ENCODE measurements around the gene MAML1.

Gene MAML1

DNA sequence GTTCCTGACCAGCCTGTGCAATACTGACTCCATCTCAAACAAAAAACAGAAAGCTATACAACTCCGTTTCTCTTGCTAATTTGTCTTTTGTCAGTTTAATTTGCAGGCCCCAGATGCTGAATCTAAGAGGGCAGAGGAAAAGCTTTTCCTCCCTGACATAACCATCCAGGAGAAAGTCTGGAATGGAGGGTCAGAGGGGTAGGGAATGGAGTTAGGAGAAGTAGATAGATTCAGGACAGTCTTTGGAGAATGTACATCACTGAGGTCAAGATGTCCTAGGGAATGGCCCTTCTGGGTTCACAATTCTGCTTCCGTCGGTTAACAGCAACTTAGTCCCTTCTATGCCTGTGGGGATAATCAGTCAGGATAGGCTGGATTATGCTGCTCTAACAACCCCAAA, 81.5 kb downstream of the MAML1 start:
- DNase-seq (ENCODE audit: low read depth in 1 of 2, low spot score in 1 of 2) = no peak
- in situ Hi-C loops (cut with HindIII; ENCODE audit: low pct_unique_long_range_greater_than_20kb, low sequenced_read_pairs) = no loop called here
- TF ChIP-seq JUND (IDR thresholded peaks at IDR 0.05; ENCODE audit: low read depth) = no peak

DNA sequence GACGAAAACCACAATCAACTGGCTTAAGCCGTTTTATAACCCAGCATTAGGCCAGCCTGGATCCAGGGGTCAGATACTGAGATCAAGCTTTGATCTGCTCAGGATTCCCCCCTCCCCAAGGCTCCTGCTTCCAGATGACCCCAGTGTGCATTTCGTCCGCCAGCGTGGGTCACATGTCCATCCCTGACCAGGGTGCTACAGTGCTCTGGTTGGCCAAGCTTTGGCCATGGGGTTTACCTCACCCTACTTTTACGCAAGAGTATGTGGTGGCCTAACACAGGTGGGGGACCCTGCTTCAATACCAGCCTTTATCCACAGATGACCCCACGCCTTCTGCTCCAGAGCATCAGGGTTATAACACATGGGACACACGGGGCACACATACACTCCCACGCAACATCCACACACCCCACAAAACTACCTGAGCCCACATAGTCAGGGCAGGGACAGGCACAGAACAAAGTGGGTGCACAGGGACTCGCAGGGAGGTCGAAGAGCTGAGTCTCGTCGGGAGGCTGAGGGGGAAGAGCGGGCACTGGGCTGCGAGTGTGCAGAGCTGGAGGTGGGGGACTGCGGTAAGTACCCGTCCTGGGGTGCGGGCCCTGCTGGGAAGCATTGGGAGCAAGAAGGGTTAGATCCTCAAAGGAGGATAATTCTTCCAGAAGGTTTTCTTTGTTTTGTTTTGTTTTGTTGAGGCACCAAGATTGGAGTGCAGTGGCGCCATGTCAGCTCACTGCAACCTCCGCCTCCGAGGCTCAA, 83.0 kb downstream of the MAML1 start:
- no peak for TF ChIP-seq JUND (IDR thresholded peaks at IDR 0.05; ENCODE audit: low read depth)
- in situ Hi-C loops (cut with HindIII; ENCODE audit: low pct_unique_long_range_greater_than_20kb, low sequenced_read_pairs) = no loop called here
- no peak for DNase-seq (ENCODE audit: low read depth in 1 of 2, low spot score in 1 of 2)

DNA sequence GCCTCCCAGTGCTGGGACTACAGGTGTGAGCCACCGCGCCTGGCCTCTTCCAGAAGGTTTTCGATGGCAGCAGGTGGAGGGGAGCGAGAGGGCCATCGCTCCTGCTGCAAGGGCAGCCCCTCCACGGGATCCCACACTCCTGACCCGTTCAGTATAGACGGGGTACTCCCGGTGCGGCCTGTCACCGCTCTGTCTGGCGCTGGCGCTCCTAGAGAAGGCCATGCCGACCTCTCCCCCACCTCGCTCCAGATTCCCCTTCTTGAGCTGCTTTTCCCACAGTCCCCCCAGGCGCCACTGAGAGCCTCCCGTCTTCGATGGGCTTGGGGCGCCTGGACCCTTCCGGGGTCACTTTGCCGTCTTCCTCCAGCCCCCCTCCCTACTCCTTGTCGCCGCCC, 83.8 kb downstream of the MAML1 start:
- no peak for TF ChIP-seq JUND (IDR thresholded peaks at IDR 0.05; ENCODE audit: low read depth)
- no peak for DNase-seq (ENCODE audit: low read depth in 1 of 2, low spot score in 1 of 2)
- in situ Hi-C loops (cut with HindIII; ENCODE audit: low pct_unique_long_range_greater_than_20kb, low sequenced_read_pairs) = no loop called here

DNA sequence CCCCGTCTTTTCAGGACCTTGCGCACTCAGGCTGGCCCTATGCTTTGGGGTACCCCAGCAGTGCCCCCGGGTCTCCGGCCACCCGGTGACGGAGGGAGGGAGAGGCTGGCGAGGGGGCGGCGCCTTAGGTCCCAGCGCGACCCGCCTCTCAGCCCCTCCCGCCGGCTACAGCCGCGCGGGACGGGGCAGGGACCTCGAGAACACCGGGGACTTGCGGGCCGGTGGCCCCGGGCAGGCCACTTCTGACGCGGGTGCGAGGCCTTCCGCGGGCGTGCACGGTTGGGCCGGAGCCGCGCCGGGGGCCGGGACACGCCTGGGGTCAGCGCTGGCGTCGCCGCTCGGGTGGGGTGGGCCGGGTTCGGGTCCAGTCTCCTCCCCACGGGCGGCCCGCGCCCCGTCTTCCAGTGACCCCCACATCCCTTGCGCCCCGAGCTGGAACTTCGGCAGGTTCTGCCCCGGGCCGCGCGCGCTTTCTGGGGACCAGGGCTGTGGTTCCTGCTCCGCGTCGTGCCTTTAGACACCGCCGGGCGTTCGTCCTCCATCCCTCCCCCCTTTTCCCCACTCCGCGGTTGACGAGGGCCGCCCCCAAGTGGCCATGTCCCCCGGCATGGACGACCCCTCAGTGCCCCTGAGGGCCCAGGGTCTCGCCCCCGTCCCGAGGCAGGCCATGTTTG, 84.3 kb downstream of the MAML1 start:
- DNase-seq (ENCODE audit: low read depth in 1 of 2, low spot score in 1 of 2) = no peak
- no peak for TF ChIP-seq JUND (IDR thresholded peaks at IDR 0.05; ENCODE audit: low read depth)
- in situ Hi-C loops (cut with HindIII; ENCODE audit: low pct_unique_long_range_greater_than_20kb, low sequenced_read_pairs) = no loop called here

DNA sequence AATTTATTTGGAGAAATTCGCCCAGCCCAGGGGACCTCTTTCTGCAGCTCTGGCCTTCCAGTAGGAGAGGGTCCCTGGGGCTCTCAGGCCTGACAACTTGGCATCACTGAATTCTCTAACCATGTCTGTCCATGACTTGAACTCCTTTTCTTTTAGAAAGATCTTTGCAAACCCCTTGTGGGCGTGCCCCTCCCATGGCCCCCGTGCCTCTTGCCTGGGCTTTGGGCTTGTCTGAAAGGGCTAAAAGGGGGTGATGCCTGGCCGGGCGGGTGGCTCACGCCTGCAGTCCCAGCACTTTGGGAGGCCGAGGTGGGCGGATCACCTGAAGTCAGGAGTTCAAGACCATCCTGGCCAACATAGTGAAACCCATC, 84.8 kb downstream of the MAML1 start:
- TF ChIP-seq JUND (IDR thresholded peaks at IDR 0.05; ENCODE audit: low read depth) = no peak
- in situ Hi-C loops (cut with HindIII; ENCODE audit: low pct_unique_long_range_greater_than_20kb, low sequenced_read_pairs) = no loop called here
- DNase-seq (ENCODE audit: low read depth in 1 of 2, low spot score in 1 of 2) = no peak

DNA sequence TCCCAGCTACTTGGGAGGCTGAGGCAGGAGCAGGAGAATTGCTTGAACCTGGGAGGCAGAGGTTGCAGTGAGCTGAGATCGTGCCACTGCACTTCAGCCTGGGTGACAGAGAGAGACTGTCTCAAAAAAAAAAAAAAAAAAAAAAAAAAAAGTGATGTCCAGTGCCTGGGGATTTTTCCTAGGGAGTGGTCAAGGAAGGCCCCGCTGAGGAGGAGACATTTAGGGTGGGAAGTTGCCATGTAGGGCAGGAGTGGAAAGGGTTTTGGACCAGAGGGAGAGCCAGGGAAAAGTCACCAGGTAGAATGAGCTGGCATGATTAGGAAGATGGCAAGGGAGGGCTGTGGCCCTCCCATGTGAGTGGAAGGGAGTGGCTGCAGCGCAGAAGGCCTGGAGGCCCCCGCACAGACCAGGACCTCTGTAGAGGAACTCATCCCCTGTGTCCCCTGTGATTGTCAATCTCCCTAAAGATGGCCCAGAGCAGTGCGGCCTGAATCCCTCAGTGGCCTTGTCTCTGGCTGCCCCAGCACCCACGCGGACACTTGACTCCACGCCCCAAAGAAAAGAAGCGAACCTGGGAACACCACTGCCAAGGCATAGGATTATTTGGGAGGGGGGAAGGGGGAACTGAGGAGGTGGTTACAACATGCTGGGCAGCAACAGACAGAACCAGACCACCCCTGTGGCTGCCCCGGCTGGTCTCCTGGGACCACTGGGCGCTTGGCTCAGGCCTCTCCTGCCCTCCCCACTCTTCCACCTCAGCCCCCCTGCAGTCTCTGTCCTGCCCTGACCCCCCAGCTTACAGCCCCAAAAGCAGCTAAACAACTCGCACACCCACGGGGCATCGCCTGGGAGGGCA, 85.5 kb downstream of the MAML1 start:
- in situ Hi-C loops (cut with HindIII; ENCODE audit: low pct_unique_long_range_greater_than_20kb, low sequenced_read_pairs) = no loop called here
- no peak for TF ChIP-seq JUND (IDR thresholded peaks at IDR 0.05; ENCODE audit: low read depth)
- no peak for DNase-seq (ENCODE audit: low read depth in 1 of 2, low spot score in 1 of 2)

DNA sequence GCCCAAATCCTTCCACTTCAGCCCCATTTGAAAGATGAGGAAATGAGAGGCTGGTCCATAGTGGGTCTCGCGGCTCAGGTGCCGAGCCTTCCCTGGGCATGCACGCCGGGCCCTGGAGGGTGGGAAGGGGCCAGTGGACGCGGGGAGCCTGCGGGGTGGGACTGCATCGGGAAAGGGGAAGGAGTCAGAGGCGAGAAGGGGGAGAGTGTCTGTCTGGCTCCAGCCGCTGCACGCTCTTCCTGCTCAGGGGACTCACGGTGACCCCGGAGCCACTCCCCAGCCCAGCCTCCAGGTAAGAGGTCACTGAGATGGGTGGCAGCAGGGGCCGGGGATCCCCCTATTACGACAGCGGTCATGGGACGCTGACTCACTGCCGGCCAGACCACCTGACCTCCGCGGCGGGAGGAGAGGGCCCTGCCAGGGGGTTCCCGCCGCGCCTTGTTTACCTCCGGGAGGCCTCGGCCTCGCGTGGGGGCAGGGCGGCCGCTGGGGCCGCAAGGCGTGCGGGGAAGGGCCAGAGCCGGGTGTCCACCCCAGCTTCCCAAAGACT, 86.2 kb downstream of the MAML1 start:
- in situ Hi-C loops (cut with HindIII; ENCODE audit: low pct_unique_long_range_greater_than_20kb, low sequenced_read_pairs) = no loop called here
- peak; percentile 52; the same call in 1 of the 2 replicates for TF ChIP-seq JUND (IDR thresholded peaks at IDR 0.05; ENCODE audit: low read depth)
- peak; percentile 78 to 83 for DNase-seq (ENCODE audit: low read depth in 1 of 2, low spot score in 1 of 2)

DNA sequence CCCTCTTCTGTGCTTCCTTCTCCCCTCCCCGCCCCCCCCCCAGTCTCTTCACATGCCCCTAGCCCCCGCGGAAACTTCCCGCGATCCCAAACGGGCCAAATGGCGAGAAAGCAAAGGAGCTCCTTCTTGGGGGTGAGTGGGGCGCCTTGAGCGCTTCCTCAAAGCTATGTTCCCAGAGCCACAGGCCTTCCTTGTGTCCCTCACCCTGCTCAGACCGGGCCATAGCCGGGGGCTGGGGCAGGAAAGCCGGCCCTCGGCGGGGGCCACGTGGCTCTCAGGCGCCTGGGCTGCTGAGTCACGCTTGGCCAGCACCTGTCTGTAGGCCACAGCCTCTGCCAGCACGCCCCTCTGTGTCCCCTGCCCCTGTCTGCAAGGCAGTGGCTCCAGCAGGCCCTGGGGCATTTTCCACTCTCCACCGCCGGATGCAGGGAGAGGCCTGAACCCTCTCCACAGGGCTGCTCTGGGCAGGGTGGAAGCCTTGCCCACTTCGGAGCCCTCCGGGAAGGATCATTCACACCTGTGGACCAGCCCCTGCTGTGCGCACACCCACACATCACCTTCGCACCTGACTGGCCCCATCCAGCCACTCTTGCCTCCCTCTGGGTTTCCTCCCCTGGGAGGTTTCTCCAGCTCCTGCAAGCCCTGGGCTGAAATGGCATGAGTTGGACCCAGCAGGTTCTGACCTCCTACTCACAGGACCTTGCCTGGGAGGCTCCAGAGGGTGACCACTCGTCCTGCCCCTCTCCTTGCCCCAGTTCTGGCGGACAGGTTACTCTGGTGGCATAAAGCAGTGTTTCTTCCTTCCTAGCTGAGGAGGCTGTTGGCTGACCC, 86.9 kb downstream of the MAML1 start:
- TF ChIP-seq JUND (IDR thresholded peaks at IDR 0.05; ENCODE audit: low read depth) = no peak
- DNase-seq (ENCODE audit: low read depth in 1 of 2, low spot score in 1 of 2) = peak in 1 of 2 experiments; percentile 68

DNA sequence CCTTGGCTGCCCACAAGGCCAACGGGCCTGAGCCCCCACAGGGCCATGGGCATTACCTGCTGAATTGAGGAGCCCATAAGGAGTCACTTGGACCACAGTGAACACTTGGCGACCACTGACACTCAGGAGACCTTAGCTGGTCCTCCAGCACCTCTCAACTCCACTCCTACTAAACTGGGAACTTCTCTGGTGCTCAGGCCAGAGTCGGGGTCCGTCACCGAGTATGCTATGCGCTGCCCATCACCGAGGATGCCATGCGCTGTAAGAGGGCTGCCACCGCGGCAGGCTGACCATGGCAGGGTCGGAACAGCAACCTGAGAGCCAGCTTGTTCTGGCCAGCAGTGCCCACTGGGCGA, 87.5 kb downstream of the MAML1 start:
- in situ Hi-C loops (cut with HindIII; ENCODE audit: low pct_unique_long_range_greater_than_20kb, low sequenced_read_pairs) = no loop called here
- DNase-seq (ENCODE audit: low read depth in 1 of 2, low spot score in 1 of 2) = no peak
- no peak for TF ChIP-seq JUND (IDR thresholded peaks at IDR 0.05; ENCODE audit: low read depth)

More for the DNA sequence above, 86.9 kb downstream of the MAML1 start:
- in situ Hi-C loops (cut with HindIII; ENCODE audit: low pct_unique_long_range_greater_than_20kb, low sequenced_read_pairs) = no loop called here

DNA sequence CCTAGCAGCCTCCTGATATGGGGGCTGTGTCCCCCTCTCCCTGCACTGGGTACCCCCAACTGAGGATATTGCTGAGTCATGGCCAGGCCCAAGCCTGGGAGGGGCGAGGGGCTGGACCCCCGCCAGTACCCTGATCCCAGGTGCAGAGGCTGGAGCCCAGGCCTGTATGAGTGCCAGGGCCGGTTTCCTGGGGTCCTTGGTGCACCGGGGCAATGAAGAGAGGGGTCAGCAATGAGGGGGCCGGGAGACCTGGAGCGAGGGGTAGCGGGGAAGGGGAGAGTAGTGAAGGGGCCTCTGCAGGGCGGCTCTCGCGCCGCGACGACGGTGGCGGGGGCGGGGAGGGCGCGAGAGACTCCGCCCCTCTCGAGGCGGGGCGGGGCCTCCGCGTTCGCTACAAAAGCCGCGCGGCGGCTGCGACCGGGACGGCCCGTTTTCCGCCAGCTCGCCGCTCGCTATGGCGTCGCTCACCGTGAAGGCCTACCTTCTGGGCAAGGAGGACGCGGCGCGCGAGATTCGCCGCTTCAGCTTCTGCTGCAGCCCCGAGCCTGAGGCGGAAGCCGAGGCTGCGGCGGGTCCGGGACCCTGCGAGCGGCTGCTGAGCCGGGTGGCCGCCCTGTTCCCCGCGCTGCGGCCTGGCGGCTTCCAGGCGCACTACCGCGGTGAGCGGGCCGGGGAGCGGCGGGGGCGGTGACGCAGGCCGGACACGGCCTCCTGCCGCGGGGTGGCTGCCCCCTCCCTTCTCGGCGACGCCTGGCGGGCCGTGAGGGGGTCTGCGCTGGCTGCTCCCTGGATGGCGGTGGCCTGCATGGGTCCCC, 88.1 kb downstream of the MAML1 start, which contains the start of gene SQSTM1:
TSS of gene SQSTM1 (plus strand) at position 423 of the 815 bp plus-strand sequence. CDS start at position 455, 32 bp downstream.
- in situ Hi-C loops (cut with HindIII; ENCODE audit: low pct_unique_long_range_greater_than_20kb, low sequenced_read_pairs) = no loop called here
- no peak for TF ChIP-seq JUND (IDR thresholded peaks at IDR 0.05; ENCODE audit: low read depth)
- DNase-seq (ENCODE audit: low read depth in 1 of 2, low spot score in 1 of 2) = peak; percentile 85 to 88

Measured in T47D (cell line).